ENCODE measurements around the gene NREP.

Gene NREP

GRCh38 chr5:111685969-111686368 is 71.0 kb downstream of the NREP start:
- TF ChIP-seq RAD21 (IDR thresholded peaks at IDR 0.05; ENCODE audit: low read depth) (peak; percentile 67), TAF1 (IDR thresholded peaks at IDR 0.05; ENCODE audit: low read depth) (no peak), NFIC (IDR thresholded peaks at IDR 0.05) (no peak), MAX (IDR thresholded peaks at IDR 0.05) (no peak), EP300 (IDR thresholded peaks at IDR 0.05; ENCODE audit: borderline replicate concordance) (no peak)

- TF ChIP-seq MAX (IDR thresholded peaks at IDR 0.05) (no peak), CEBPB (IDR thresholded peaks at IDR 0.05) (no peak), REST (IDR thresholded peaks at IDR 0.05; ENCODE audit: low read depth) (no peak), FOXM1 (IDR thresholded peaks at IDR 0.05; ENCODE audit: borderline replicate concordance, low read depth) (no peak), EGR1 (IDR thresholded peaks at IDR 0.05) (no peak), CREB1 (IDR thresholded peaks at IDR 0.05; ENCODE audit: low read depth) (no peak), TCF12 (IDR thresholded peaks at IDR 0.05; ENCODE audit: low read depth) (no peak)
Observed at GRCh38 chr5:111682641-111683040, 74.4 kb downstream of the NREP start.

GRCh38 chr5:111682121-111682520 is 74.9 kb downstream of the NREP start:
- no peak for TF ChIP-seq NFIC (IDR thresholded peaks at IDR 0.05)

- TF ChIP-seq TCF12 (IDR thresholded peaks at IDR 0.05; ENCODE audit: low read depth) = no peak
- no peak for TF ChIP-seq NFIC (IDR thresholded peaks at IDR 0.05)
- no peak for TF ChIP-seq CEBPB (IDR thresholded peaks at IDR 0.05)
- no peak for TF ChIP-seq USF1 (IDR thresholded peaks at IDR 0.05)
- no peak for TF ChIP-seq REST (IDR thresholded peaks at IDR 0.05; ENCODE audit: low read depth)
- TF ChIP-seq RAD21 (IDR thresholded peaks at IDR 0.05; ENCODE audit: low read depth) = no peak
- no peak for TF ChIP-seq MAX (IDR thresholded peaks at IDR 0.05)
- no peak for TF ChIP-seq YY1 (IDR thresholded peaks at IDR 0.05; ENCODE audit: low read depth)
- no peak for TF ChIP-seq TEAD4 (IDR thresholded peaks at IDR 0.05)
- no peak for TF ChIP-seq EP300 (IDR thresholded peaks at IDR 0.05; ENCODE audit: borderline replicate concordance)
Observed at GRCh38 chr5:111681414-111682120, 75.4 kb downstream of the NREP start.

GRCh38 chr5:111680737-111681413 is 76.1 kb downstream of the NREP start:
- TF ChIP-seq EP300 (IDR thresholded peaks at IDR 0.05; ENCODE audit: borderline replicate concordance) (no peak), CREB1 (IDR thresholded peaks at IDR 0.05; ENCODE audit: low read depth) (no peak), TEAD4 (IDR thresholded peaks at IDR 0.05) (no peak), TCF12 (IDR thresholded peaks at IDR 0.05; ENCODE audit: low read depth) (no peak), YY1 (IDR thresholded peaks at IDR 0.05; ENCODE audit: low read depth) (no peak), FOXM1 (IDR thresholded peaks at IDR 0.05; ENCODE audit: borderline replicate concordance, low read depth) (no peak), MAX (IDR thresholded peaks at IDR 0.05) (no peak), NFIC (IDR thresholded peaks at IDR 0.05) (0 out of 2 replicates have a peak, but pooled peaks have one; percentile 54), TAF1 (IDR thresholded peaks at IDR 0.05; ENCODE audit: low read depth) (no peak), ZBTB7A (IDR thresholded peaks at IDR 0.05; ENCODE audit: low read depth) (no peak), USF1 (IDR thresholded peaks at IDR 0.05) (no peak), EGR1 (IDR thresholded peaks at IDR 0.05) (no peak), CEBPB (IDR thresholded peaks at IDR 0.05) (peak; percentile 45), RAD21 (IDR thresholded peaks at IDR 0.05; ENCODE audit: low read depth) (no peak), REST (IDR thresholded peaks at IDR 0.05; ENCODE audit: low read depth) (no peak)

Data from Ishikawa (cell line).